Keratinocyte (primary cell): ENCODE data around the gene FAM114A1. TPM values are rescaled to one million over a fixed set of nuclear protein-coding genes. Genes with fewer than 3 reads are reported as not detected.

Experiments used
- DNase-seq: peaks from one replicate; pipeline ENCODE4 v3.0.0-alpha.2; 2011; ENCODE audit warnings: low read depth, missing footprints, low spot score
- FAIRE-seq: peaks from 2 replicates; lab custom pipeline; 2011; peaks lifted over from hg19 to GRCh38; lab: Jason Lieb, UNC
- H2AFZ ChIP-seq: 2 replicates; pipeline ENCODE4 v1.6.0; 2012; ENCODE audit warnings: low read length, control low read depth, inconsistent platforms; ENCODE audit not compliant: control insufficient read depth
- H3K27ac ChIP-seq: 2 replicates; pipeline ENCODE4 v1.5.1; 2011; ENCODE audit warnings: low read length; ENCODE audit not compliant: control insufficient read depth, insufficient read depth
- H3K27me3 ChIP-seq: 3 replicates; pipeline ENCODE4 v1.6.0; 2011; ENCODE audit warnings: low read length; ENCODE audit not compliant: control insufficient read depth, insufficient read depth; ENCODE audit errors: extremely low read depth
- H3K36me3 ChIP-seq, 2 experiments: 2 replicates in 1 of 2; 3 replicates in 1 of 2; pipeline ENCODE4 v1.5.1; 2011; ENCODE audit warnings: low read length in 2 of 2, mild to moderate bottlenecking in 1 of 2; ENCODE audit not compliant: control insufficient read depth in 2 of 2, insufficient read depth in 2 of 2; ENCODE audit errors: extremely low read depth in 1 of 2
- H3K4me1 ChIP-seq: 3 replicates; pipeline ENCODE4 v1.5.1; 2011; ENCODE audit warnings: low read length; ENCODE audit not compliant: control insufficient read depth, insufficient read depth; ENCODE audit errors: extremely low read depth
- H3K4me2 ChIP-seq: 3 replicates; pipeline ENCODE4 v1.6.0; 2011; ENCODE audit warnings: low read depth, low read length; ENCODE audit not compliant: control insufficient read depth, insufficient read depth; ENCODE audit errors: extremely low read depth
- H3K4me3 ChIP-seq, 3 experiments: fragments of 200-600 bp in 1 of 3; sonication (generic) in 1 of 3; 2 replicates in 2 of 3; 3 replicates in 1 of 3; pipeline ENCODE4 v1.5.1; 2011 to 2016; ENCODE audit warnings: low read length in 3 of 3, mild to moderate bottlenecking in 3 of 3, control low read depth in 2 of 3, inconsistent platforms in 1 of 3, low read depth in 1 of 3, mixed read lengths in 1 of 3, mixed run types in 1 of 3, moderate library complexity in 1 of 3; ENCODE audit not compliant: control insufficient read depth in 2 of 3, insufficient read depth in 2 of 3; ENCODE audit errors: extremely low read depth in 1 of 3
- H3K79me2 ChIP-seq: 2 replicates; pipeline ENCODE4 v1.6.0; 2012; ENCODE audit warnings: low read length; ENCODE audit not compliant: control insufficient read depth, insufficient read depth
- H3K9ac ChIP-seq: 3 replicates; pipeline ENCODE4 v1.6.0; 2011; ENCODE audit warnings: low read length; ENCODE audit not compliant: control insufficient read depth, insufficient read depth; ENCODE audit errors: extremely low read depth
- H3K9me1 ChIP-seq: 3 replicates; pipeline ENCODE4 v1.6.0; 2011; ENCODE audit warnings: low read length; ENCODE audit not compliant: control insufficient read depth, insufficient read depth; ENCODE audit errors: extremely low read depth
- H3K9me3 ChIP-seq: 2 replicates; pipeline ENCODE4 v1.5.1; 2012; ENCODE audit warnings: low read depth, low read length; ENCODE audit not compliant: control insufficient read depth
- H4K20me1 ChIP-seq: 3 replicates; pipeline ENCODE4 v1.6.0; 2011; ENCODE audit warnings: low read length; ENCODE audit not compliant: control insufficient read depth, insufficient read depth; ENCODE audit errors: extremely low read depth
- CTCF ChIP-seq, 3 experiments: IDR thresholded peaks in 1 of 3; conservative IDR thresholded peaks in 1 of 3; optimal IDR thresholded peaks in 1 of 3; 2 replicates in 2 of 3; 3 replicates in 1 of 3; pipeline versions ENCODE3 to v1.5.1; 2011; ENCODE audit warnings: low read length in 3 of 3, mild to moderate bottlenecking in 3 of 3, moderate library complexity in 2 of 3, control low read depth in 1 of 3, inconsistent platforms in 1 of 3; ENCODE audit not compliant: insufficient read depth in 2 of 3; ENCODE audit errors: extremely low read depth in 1 of 3
- EZH2 ChIP-seq: IDR thresholded peaks from one replicate; pipeline ENCODE4 v1.6.1; 2012; ENCODE audit warnings: inconsistent platforms, mild to moderate bottlenecking, low read length, moderate library complexity
- dilution Hi-C: fragments of 300-500 bp; cut with MboI; formaldehyde crosslinking; loops from one replicate; pipeline ENCODE4 v1.7.0; 2020; ENCODE audit warnings: low sequenced_read_pairs; ENCODE audit not compliant: extremely low pct_ligation_motif_present
- polyA plus RNA-seq, 5 experiments: library from polyadenylated mRNA; depleted of rRNA in 3 of 5; stranded (reverse) in 3 of 5; stranded (forward) in 1 of 5; unstranded in 1 of 5; fragments of >200 nt; gene quantifications; 1 replicate in 1 of 5; 2 replicates in 3 of 5; 3 replicates in 1 of 5; pipeline versions ENCODE4 v1.2.1 to v1.2.3, GENCODE V29; 2011 to 2012; ENCODE audit warnings: missing spikeins in 2 of 5, low read depth in 1 of 5, low replicate concordance in 1 of 5

The FAM114A1 gene
- polyA plus RNA-seq, 1 donor (not counting 4 experiments of a cell fraction or from before 2014, with no cell fraction given): 47.2 TPM

GRCh38 chr4:38983787-38984598 is 116.4 kb downstream of the FAM114A1 start:
- Histone ChIP-seq H3K9ac (no peak overlapping the region), H3K4me3 (no peak overlapping the region), H3K27me3 (no peaks in the 10 kb centered on the region), H3K4me2 (no peak overlapping the region), H3K4me1 (no peaks in the 10 kb centered on the region), H2AFZ (no peak overlapping the region), H3K79me2 (no peaks in the 10 kb centered on the region), H3K36me3 (no peaks in the 10 kb centered on the region), H4K20me1 (no peaks in the 10 kb centered on the region), H3K9me3 (no peaks in the 10 kb centered on the region), H3K9me1 (no peaks in the 10 kb centered on the region), H3K27ac (no peak overlapping the region)
- no peak for DNase-seq
- dilution Hi-C loops: no loop called here
- FAIRE-seq: no peak
- no peak for TF ChIP-seq EZH2
- TF ChIP-seq CTCF (optimal IDR thresholded peaks at IDR 0.05 in 1 of 3, IDR thresholded peaks at IDR 0.05 in 1 of 3, conservative IDR thresholded peaks at IDR 0.05 in 1 of 3; ENCODE audit: extremely low read depth in 1 of 3, insufficient read depth in 2 of 3, low read length in 3 of 3): no peak

- H3K79me2 ChIP-seq: no peaks in the 10 kb centered on the region
- TF ChIP-seq EZH2: no peak
- TF ChIP-seq CTCF (optimal IDR thresholded peaks at IDR 0.05 in 1 of 3, IDR thresholded peaks at IDR 0.05 in 1 of 3, conservative IDR thresholded peaks at IDR 0.05 in 1 of 3; ENCODE audit: extremely low read depth in 1 of 3, insufficient read depth in 2 of 3, low read length in 3 of 3): no peak
- H3K4me1 ChIP-seq: no peaks in the 10 kb centered on the region
- dilution Hi-C loops: no loop called here
- no peaks in the 10 kb centered on the region for H3K27me3 ChIP-seq
- H3K36me3 ChIP-seq: no peaks in the 10 kb centered on the region
- no peaks in the 10 kb centered on the region for H4K20me1 ChIP-seq
- no peaks in the 10 kb centered on the region for H3K9me3 ChIP-seq
- DNase-seq (no peak), FAIRE-seq (no peak)
- H3K9ac ChIP-seq: no peak overlapping the region
- no peak overlapping the region for H2AFZ ChIP-seq
- no peak overlapping the region for H3K4me2 ChIP-seq
- no peak overlapping the region for H3K4me3 ChIP-seq
- no peak overlapping the region for H3K27ac ChIP-seq
- no peaks in the 10 kb centered on the region for H3K9me1 ChIP-seq
Observed at GRCh38 chr4:38985410-38986100, 117.9 kb downstream of the FAM114A1 start.
